Measurements from ENCODE around the gene ERN1. TPM values are rescaled to one million over a fixed set of nuclear protein-coding genes. Genes with fewer than 3 reads are reported as not detected.

ERN1 gene
- total RNA-seq, 4 donors from 2014 or later: 8.4 to 12.8 (median 12.1) TPM

DNA sequence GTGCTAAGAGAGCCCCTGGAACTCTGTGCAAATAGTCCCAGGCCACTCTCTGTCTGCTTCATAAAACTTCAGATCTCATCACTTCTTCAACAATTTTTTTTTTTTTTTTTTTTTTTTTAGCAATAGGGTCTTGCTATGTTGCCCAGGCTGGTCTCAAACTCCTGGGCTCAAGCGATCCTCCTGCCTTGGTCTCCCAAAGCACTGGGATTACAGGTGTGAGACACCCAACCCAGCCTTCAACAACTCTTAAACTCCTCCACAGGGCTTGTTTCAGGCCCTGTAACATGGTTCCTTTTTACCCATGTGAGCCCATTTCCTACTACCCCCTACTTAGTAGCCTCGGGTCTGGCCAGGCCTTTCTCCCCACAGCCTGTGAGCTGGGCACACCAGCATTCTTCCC is 70.2 kb downstream of the ERN1 start:
- 76 to 100% methylated on average over 1 to 2 of the region's 2 CpGs for WGBS, 2 donors (ENCODE audit: low coverage in 1 of 2)
- H3K27me3 ChIP-seq: no peaks in the 10 kb centered on the region
- H3K4me1 ChIP-seq: no peaks in the 10 kb centered on the region
- TF ChIP-seq, protein P1, sequence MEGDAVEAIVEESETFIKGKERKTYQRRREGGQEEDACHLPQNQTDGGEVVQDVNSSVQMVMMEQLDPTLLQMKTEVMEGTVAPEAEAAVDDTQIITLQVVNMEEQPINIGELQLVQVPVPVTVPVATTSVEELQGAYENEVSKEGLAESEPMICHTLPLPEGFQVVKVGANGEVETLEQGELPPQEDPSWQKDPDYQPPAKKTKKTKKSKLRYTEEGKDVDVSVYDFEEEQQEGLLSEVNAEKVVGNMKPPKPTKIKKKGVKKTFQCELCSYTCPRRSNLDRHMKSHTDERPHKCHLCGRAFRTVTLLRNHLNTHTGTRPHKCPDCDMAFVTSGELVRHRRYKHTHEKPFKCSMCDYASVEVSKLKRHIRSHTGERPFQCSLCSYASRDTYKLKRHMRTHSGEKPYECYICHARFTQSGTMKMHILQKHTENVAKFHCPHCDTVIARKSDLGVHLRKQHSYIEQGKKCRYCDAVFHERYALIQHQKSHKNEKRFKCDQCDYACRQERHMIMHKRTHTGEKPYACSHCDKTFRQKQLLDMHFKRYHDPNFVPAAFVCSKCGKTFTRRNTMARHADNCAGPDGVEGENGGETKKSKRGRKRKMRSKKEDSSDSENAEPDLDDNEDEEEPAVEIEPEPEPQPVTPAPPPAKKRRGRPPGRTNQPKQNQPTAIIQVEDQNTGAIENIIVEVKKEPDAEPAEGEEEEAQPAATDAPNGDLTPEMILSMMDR (IDR thresholded peaks at IDR 0.05): no peak
- TF ChIP-seq EP300 (IDR thresholded peaks at IDR 0.05) (no peak), POLR2AphosphoS5 (IDR thresholded peaks at IDR 0.05) (no peak), POLR2A (IDR thresholded peaks at IDR 0.05) (no peak)
- H3K9me3 ChIP-seq: no peaks in the 10 kb centered on the region
- no peak overlapping the region for H3K27ac ChIP-seq
- peaks cover 0 to 97% of the 10 kb centered on the region in 2 donors for H3K36me3 ChIP-seq
- ATAC-seq: no peak
- no peak overlapping the region for H3K4me3 ChIP-seq

DNA sequence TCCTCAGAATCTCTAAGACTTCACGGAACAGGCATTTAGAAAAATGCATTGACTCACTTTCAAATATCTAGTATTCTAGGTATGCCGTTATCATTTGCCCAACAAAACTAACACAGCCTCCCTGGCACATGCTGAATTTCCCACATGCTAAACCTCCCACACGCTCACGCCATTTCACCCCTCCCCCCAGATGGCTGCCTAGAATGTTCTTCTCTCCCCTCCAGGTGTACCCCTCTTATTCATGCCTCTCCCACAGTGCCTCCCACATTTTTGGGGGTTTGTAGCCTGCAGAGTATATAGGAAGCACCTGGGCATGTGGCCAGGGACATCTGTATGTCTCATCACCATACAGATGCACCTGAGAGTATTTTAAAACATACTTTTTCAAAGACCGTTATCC is 71.3 kb downstream of the ERN1 start:
- no peaks in the 10 kb centered on the region for H3K27me3 ChIP-seq
- 81 to 85% methylated on average over 5 of the region's 5 CpGs for WGBS, 2 donors (ENCODE audit: low coverage in 1 of 2)
- no peak overlapping the region for H3K4me3 ChIP-seq
- no peaks in the 10 kb centered on the region for H3K9me3 ChIP-seq
- H3K27ac ChIP-seq: no peak overlapping the region
- H3K36me3 ChIP-seq: peaks cover 0 to 97% of the 10 kb centered on the region in 2 donors
- no peak for ATAC-seq
- no peaks in the 10 kb centered on the region for H3K4me1 ChIP-seq
- TF ChIP-seq, protein P1 (IDR thresholded peaks at IDR 0.05): no peak
- TF ChIP-seq POLR2A (IDR thresholded peaks at IDR 0.05) (no peak), POLR2AphosphoS5 (IDR thresholded peaks at IDR 0.05) (no peak), EP300 (IDR thresholded peaks at IDR 0.05) (no peak)

- ATAC-seq: no peak
- no peaks in the 10 kb centered on the region for H3K9me3 ChIP-seq
- H3K36me3 ChIP-seq: peaks cover 0 to 97% of the 10 kb centered on the region in 2 donors
- H3K27me3 ChIP-seq: no peaks in the 10 kb centered on the region
- H3K4me3 ChIP-seq: no peak overlapping the region
- H3K27ac ChIP-seq: no peak overlapping the region
- 86% methylated on average over 4 of the region's 9 CpGs; no CpG with 5 or more reads in 1 of the 2 donors for WGBS, 2 donors (ENCODE audit: low coverage in 1 of 2)
- TF ChIP-seq, protein P1 (IDR thresholded peaks at IDR 0.05): no peak
- no peaks in the 10 kb centered on the region for H3K4me1 ChIP-seq
Measured at GRCh38 chr17:64057701-64058263, 72.2 kb downstream of the ERN1 start.

DNA sequence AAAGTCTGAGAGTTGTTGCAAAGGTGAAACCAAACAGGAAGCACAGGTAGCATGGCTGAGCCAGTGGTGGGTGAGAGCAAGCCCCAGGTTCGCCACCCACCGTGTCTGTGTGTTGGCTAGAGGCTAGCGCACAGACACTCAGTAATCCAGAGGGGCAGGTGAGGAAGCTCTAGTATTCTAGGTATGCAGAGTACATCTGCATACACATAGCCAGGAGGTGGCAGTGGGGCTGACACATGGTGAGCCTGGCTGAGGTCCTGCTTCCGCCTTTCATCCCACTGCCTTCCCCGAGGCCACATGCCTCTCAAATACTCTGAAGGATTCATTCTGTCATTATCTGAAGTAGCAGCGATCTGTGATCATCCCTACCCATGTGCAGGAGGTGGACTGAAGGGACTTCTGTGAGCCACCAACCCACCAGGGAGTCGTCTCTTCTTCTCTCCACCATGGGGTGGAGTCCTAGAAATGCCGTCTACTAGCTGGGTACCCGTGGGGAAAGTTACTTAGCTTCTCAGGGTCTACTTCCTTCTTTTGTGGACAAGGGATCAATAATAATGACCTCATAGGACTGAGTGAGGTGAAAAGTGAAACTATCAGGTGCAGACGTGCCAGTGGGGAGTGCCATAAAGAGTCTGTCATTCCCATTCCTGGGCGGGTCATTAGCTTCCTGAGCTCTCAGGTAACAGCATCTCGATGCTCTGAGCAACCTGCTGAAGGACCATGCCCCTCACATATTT is 73.5 kb downstream of the ERN1 start:
- no peaks in the 10 kb centered on the region for H3K9me3 ChIP-seq
- ATAC-seq: no peak
- H3K4me3 ChIP-seq: no peak overlapping the region
- peaks cover 0 to 99% of the 10 kb centered on the region in 2 donors for H3K36me3 ChIP-seq
- WGBS, 2 donors (ENCODE audit: low coverage in 1 of 2): 69 to 74% methylated on average over 8 to 9 of the region's 12 CpGs
- no peak overlapping the region for H3K27ac ChIP-seq
- no peaks in the 10 kb centered on the region for H3K4me1 ChIP-seq
- H3K27me3 ChIP-seq: no peaks in the 10 kb centered on the region
- TF ChIP-seq POLR2A (IDR thresholded peaks at IDR 0.05) (no peak), POLR2AphosphoS5 (IDR thresholded peaks at IDR 0.05) (no peak), EP300 (IDR thresholded peaks at IDR 0.05) (no peak)
- TF ChIP-seq, protein P1 (IDR thresholded peaks at IDR 0.05): no peak

Measured in gastroesophageal sphincter (tissue), 4 donors.